ENCODE data around the gene BRAF.
"Not testable (repeated sequence)": the region's sequence is repeated elsewhere in the genome, so short reads cannot be mapped to it uniquely, and the experiment has no call there.

Gene BRAF

GRCh38 chr7:140704205-140704604 lies 220.5 kb downstream of the BRAF start:
- no peak for FAIRE-seq

- FAIRE-seq, result no peak
Observed at GRCh38 chr7:140702774-140703173, 222.0 kb downstream of the BRAF start.

- FAIRE-seq, result no peak
Observed at GRCh38 chr7:140698477-140698876, 226.3 kb downstream of the BRAF start.

GRCh38 chr7:140697447-140698143 lies 227.1 kb downstream of the BRAF start:
- FAIRE-seq, result no peak

GRCh38 chr7:140696680-140697446 lies 227.9 kb downstream of the BRAF start, which contains the start of gene NDUFB2:
NDUFB2 (plus strand) TSS chr7:140696708; CDS start chr7:140696745, 37 bp downstream.
- no peak for FAIRE-seq

GRCh38 chr7:140696024-140696679 lies 228.6 kb downstream of the BRAF start:
- FAIRE-seq, result no peak

- FAIRE-seq, result no peak
Observed at GRCh38 chr7:140695381-140695780, 229.3 kb downstream of the BRAF start.

GRCh38 chr7:140694592-140694991 lies 230.1 kb downstream of the BRAF start:
- FAIRE-seq, result no peak

GRCh38 chr7:140693849-140694248 lies 230.9 kb downstream of the BRAF start:
- FAIRE-seq, result not testable (repeated sequence)

- FAIRE-seq, result no peak
Observed at GRCh38 chr7:140691376-140692045, 233.2 kb downstream of the BRAF start.

- FAIRE-seq, result no peak
Observed at GRCh38 chr7:140689199-140690152, 235.3 kb downstream of the BRAF start.

- FAIRE-seq, result no peak
Observed at GRCh38 chr7:140688341-140688740, 236.4 kb downstream of the BRAF start.

- no peak for FAIRE-seq
Observed at GRCh38 chr7:140686921-140687320, 237.8 kb downstream of the BRAF start.

- FAIRE-seq, result no peak
Observed at GRCh38 chr7:140685407-140686087, 239.2 kb downstream of the BRAF start.

- no peak for FAIRE-seq
Observed at GRCh38 chr7:140684066-140684950, 240.4 kb downstream of the BRAF start.

- FAIRE-seq, result no peak
Observed at GRCh38 chr7:140683657-140684056, 241.1 kb downstream of the BRAF start.

- no peak for FAIRE-seq
Observed at GRCh38 chr7:140681766-140682165, 243.0 kb downstream of the BRAF start.

- FAIRE-seq, result no peak
Observed at GRCh38 chr7:140680886-140681285, 243.8 kb downstream of the BRAF start.

GRCh38 chr7:140679186-140679585 lies 245.5 kb downstream of the BRAF start:
- no peak for FAIRE-seq

GRCh38 chr7:140678816-140679130 lies 246.0 kb downstream of the BRAF start:
- no peak for FAIRE-seq
